IPS DF 19.7 (cell line): Measurements from ENCODE around the gene TRRAP.

Experiments
- DNase-seq: peaks from one replicate; pipeline ENCODE4 v3.0.0-alpha.2; 2013; ENCODE audit warnings: low read depth, low spot score

TRRAP gene

DNA sequence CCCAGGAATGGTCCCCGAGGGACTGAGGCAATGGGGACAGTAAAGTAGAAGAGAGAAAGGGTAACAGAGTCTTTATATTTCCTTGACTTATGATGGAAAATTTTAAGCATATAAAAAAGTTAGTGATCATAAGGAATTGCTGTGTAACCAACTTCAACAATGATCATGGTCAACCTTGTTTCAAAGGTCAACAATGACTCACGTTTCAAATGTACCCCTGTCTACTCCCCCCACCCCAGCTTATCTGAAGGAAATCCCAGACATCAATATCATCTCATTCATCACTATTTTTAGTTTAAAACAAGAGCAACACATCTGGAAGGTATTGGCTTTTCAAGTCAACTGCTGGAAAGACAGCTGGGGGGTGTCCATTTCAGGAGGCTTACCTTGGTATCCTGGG is 172.6 kb downstream of the TRRAP start:
- no peak for DNase-seq

DNA sequence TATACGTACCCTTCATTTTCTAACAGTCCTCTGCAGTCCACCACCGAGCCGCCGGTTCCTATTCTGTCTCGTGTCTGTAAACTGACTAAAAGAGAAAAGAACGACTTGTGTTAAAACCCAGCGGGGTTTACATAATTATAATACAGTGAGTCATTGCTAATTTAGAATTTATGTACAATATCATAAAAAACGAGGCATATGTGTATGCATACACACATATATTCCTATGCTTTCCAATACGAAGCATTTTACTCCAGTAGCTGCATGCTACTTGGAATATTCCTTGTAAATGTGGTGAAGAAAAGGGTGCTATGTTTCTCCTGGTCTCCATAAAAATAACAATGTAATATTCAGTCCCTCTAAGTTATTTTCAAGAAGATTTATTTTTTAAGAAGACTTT is 176.4 kb downstream of the TRRAP start:
- no peak for DNase-seq

DNA sequence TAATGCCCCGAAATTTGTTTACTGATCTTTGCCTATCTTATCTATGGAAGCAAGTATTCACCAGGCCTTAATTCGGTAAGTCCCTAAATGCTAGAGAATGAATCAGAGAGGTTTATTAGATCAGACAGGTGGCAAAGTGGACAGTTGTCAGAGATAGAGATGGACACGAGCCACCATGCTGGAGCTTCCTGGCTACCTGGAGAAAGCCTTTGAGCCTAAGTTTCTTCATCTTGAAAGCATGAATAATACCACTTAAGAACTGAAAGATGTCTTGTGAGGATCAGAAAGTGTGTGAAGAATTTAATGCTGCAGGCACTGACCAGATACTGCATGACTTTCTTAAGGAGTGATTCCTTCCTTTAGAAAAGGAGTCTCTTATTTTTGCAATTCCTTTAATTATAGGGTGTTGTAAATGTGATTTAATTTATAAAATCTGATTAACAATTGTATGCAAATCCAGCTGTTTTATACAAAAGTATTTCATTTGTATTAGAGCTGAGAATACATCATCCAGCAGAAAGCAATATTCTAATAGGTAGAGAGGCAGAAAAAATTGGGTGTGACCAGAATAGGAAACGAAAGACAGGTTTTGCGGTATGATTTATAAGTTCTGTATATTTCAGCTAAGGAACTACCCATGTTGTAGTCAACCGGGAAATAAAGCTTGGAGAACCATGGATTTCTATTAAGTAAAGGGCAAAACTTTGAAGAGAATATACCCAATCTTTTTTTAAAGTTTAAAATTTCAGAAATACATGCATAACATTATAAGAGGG is 182.9 kb downstream of the TRRAP start:
- no peak for DNase-seq
